Lower leg skin (tissue), 4 donors: ENCODE data around the gene PTGDS. TPM values are rescaled to one million over a fixed set of nuclear protein-coding genes. Genes with fewer than 3 reads are reported as not detected.

ENCODE experiments used
- DNase-seq, 2 donors: peaks; one replicate each; pipeline ENCODE4 v3.0.0-alpha.2; 2019; ENCODE audit warnings: low spot score in 2 of 2
- H3K4me3 ChIP-seq: fragments of 200-600 bp; sonication (generic); 2 replicates; pipeline ENCODE4 v1.5.1; 2017; ENCODE audit warnings: mild to moderate bottlenecking, low read depth; ENCODE audit not compliant: poor library complexity, severe bottlenecking
- CTCF ChIP-seq, 3 donors: fragments of 450-650 bp; IDR thresholded peaks; one replicate each; pipeline ENCODE4 v1.5.1; 2016; ENCODE audit warnings: antibody characterized with exemption in 3 of 3, mild to moderate bottlenecking in 3 of 3, moderate library complexity in 2 of 3
- POLR2A ChIP-seq, 2 donors: fragments of 450-650 bp; IDR thresholded peaks; one replicate each; pipeline ENCODE4 v1.6.1; 2016 to 2017; ENCODE audit warnings: antibody characterized with exemption in 2 of 2, mild to moderate bottlenecking in 1 of 2, moderate library complexity in 1 of 2
- WGBS, 2 donors: methylation state at CpG; one replicate each; pipeline ENCODE4 v1.1.5; 2018; 5-methylcytosine and 5-hydroxymethylcytosine counted together
- intact Hi-C: fragments of 100-400 bp; cut with DNase I; formaldehyde crosslinking; loops from one replicate; pipeline ENCODE4 v1.15.0; 2023; ENCODE audit warnings: low total_unique reads
- total RNA-seq, 4 donors: library from RNA; depleted of rRNA; stranded (reverse); fragments of >200 nt; gene quantifications; one replicate each; pipeline ENCODE4 v1.1.0, GENCODE V29; 2016

Gene PTGDS
- total RNA-seq: 10 to 100 TPM in 3 of 4 donors, 1 to 10 TPM in 1; 9.7 to 75.3 (median 14.8) TPM

DNA sequence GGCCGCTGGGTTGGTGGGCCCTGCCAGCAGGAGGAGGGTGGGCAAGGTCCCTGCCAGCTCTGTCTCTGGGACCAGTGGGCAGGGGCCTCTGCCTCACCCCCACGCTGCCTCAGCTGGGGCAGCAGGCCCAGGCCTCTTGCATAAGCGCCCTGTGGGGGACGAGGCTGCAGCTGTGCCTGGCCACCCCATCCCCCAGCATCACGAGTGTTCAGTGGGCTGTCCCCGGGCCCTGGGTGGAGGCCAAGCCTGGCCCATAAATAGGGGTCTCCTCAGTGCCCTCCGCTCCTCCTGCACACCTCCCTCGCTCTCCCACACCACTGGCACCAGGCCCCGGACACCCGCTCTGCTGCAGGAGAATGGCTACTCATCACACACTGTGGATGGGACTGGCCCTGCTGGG, at the start of gene PTGDS:
Gene PTGDS, plus strand, starts transcription at position 282 of the 400 bp plus-strand sequence. Its CDS starts 75 bp downstream, at position 357.
- TF ChIP-seq POLR2A (IDR thresholded peaks at IDR 0.05): no peak
- no peak for TF ChIP-seq CTCF (IDR thresholded peaks at IDR 0.05)
- 72 to 84% methylated on average over 8 to 9 of the region's 10 CpGs for WGBS, 2 donors
- intact Hi-C loops: no loop called here
- no peak for DNase-seq
- no peak within 1 kb of the TSS for H3K4me3 ChIP-seq

DNA sequence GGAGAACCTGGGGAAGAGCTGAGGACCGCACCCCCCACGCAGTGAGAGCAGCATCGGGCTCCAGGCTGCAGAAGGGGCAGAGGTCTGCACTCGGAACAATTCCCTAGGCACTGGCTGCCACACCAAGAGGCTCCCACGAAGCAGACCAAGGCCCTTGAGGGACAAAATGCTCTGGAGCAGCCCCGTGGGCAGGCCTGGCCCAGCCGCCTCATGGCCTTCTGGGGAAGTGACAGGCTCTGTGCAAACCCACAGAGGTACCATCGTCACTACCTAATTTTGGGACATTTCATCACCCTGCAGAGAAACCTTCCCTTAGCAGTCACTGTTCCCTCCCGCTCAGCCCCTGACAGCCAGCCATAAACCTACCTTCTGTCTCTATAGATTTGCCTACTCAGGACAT, 48.7 kb upstream of the PTGDS start:
- intact Hi-C loops: no loop called here
- TF ChIP-seq CTCF (IDR thresholded peaks at IDR 0.05) (no peak), POLR2A (IDR thresholded peaks at IDR 0.05) (no peak)
- no peak for DNase-seq
- 75 to 81% methylated on average over 9 of the region's 9 CpGs for WGBS, 2 donors
- no peak overlapping the region for H3K4me3 ChIP-seq

- intact Hi-C loops: no loop called here
- DNase-seq: no peak
- no peak for TF ChIP-seq POLR2A (IDR thresholded peaks at IDR 0.05)
- no peak for TF ChIP-seq CTCF (IDR thresholded peaks at IDR 0.05)
- no peak overlapping the region for H3K4me3 ChIP-seq
- WGBS, 2 donors: 95 to 97% methylated on average over 4 of the region's 4 CpGs
Measured at GRCh38 chr9:136930014-136930413, 47.3 kb upstream of the PTGDS start.

- intact Hi-C loops: no loop called here
- 84 to 88% methylated on average over 2 of the region's 2 CpGs for WGBS, 2 donors
- TF ChIP-seq POLR2A (IDR thresholded peaks at IDR 0.05): no peak
- TF ChIP-seq CTCF (IDR thresholded peaks at IDR 0.05): no peak
- H3K4me3 ChIP-seq: no peak overlapping the region
- no peak for DNase-seq
Measured at GRCh38 chr9:136931611-136932130, 45.6 kb upstream of the PTGDS start.

- no peak for TF ChIP-seq CTCF (IDR thresholded peaks at IDR 0.05)
- TF ChIP-seq POLR2A (IDR thresholded peaks at IDR 0.05): no peak
- no peak overlapping the region for H3K4me3 ChIP-seq
- intact Hi-C loops: no loop called here
- DNase-seq: no peak
- WGBS, 2 donors: 81 to 84% methylated on average over 3 of the region's 3 CpGs
Measured at GRCh38 chr9:136934277-136934676, 43.0 kb upstream of the PTGDS start.

GRCh38 chr9:136935651-136936050, 41.7 kb upstream of the PTGDS start:
- no peak overlapping the region for H3K4me3 ChIP-seq
- intact Hi-C loops: no loop called here
- DNase-seq: no peak
- TF ChIP-seq CTCF (IDR thresholded peaks at IDR 0.05): no peak
- WGBS, 2 donors: 89 to 93% methylated on average over 3 of the region's 3 CpGs
